ENCODE measurements around the gene ARHGAP4.

ARHGAP4 gene

DNA sequence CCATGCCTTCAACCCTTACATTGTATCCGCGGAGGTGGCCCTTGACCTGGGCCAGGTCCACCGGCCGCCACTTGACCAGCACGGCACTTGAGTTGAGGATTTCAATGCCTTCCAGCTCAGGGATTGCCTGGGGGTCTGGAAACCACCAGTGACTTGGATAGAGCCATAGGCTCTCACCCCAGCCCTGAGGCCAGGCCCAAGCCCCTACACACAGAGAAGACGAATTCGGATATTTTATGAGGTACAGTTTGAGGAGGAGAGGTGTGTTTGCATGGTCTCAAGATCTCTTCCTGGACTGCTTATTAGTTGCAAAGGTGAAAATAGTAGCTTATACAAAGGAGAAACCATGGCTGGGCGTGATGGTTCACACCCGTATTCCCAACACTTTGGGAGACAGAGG, 60.4 kb downstream of the ARHGAP4 start:
- Mint-ChIP-seq H3K9me3 (no peaks in the 10 kb centered on the region), H3K36me3 (peaks cover 11 to 12% of the 10 kb centered on the region in 2 donors), H3K27me3 (peaks cover 0 to 5% of the 10 kb centered on the region in 2 donors), H3K4me1 (peaks cover 2 to 6% of the 10 kb centered on the region in 2 donors), H3K27ac (no peak overlapping the region), H3K4me3 (no peak overlapping the region)
- ATAC-seq (replicated peaks) (no peak), DNase-seq (no peak)

DNA sequence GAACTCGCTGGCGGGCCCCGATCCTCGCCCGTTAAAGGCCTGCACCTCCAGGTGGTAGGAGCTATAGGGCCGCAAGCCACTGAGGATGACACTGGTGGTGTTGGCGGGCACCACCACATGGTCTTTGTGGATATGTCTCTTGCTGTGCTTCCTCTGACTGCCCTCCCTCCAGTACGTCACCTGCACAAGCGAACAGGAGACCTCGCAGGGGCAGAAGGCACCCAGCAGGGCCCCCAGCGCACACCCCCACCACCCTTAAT, 60.8 kb downstream of the ARHGAP4 start:
- Mint-ChIP-seq H3K36me3 (peaks cover 11 to 12% of the 10 kb centered on the region in 2 donors), H3K4me1 (peaks cover 2 to 7% of the 10 kb centered on the region in 2 donors), H3K27ac (no peak overlapping the region), H3K4me3 (no peak overlapping the region), H3K9me3 (no peaks in the 10 kb centered on the region), H3K27me3 (peaks cover 0 to 5% of the 10 kb centered on the region in 2 donors)
- no peak for ATAC-seq (replicated peaks)
- no peak for DNase-seq

DNA sequence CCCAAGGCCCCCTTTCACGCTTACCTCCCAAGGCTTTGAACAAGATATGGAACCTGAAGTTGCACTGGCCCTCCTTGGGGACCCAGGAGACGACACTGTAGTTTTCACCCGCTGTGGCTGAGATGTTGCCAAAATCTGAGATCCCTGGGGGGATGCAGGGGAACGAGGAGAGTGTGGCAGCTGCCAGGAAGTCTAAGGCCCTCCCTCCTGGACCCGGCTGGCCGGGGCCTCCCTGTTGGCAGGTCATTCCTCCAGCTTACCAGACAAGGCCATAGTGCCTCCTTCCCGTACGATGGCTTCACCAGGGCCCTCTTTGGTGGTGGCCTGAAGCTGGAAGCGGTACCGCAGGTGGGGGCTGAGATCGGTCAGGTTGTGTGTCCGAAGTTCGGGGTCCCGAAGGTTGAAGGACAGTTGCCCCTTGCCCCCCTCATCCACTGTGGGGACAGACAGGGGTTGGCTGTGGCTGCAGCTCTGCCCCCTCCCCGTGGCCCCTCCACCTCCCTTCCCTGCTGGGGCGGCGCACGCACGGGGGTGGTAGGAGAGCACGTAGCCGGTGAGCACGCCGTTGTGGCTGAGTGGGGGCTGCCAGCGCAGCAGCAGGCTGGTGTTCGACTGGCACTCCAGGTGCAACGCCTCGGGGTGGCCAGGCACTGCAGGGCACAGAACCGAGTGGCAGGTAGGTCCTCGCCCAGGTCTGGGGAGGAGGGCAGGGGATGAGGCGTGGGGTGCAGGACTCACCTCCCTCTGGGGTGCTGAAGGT, 61.3 kb downstream of the ARHGAP4 start:
- H3K27me3 Mint-ChIP-seq = peaks cover 0 to 5% of the 10 kb centered on the region in 2 donors
- DNase-seq = no peak
- no peak overlapping the region for H3K4me3 Mint-ChIP-seq
- no peak overlapping the region for H3K27ac Mint-ChIP-seq
- H3K4me1 Mint-ChIP-seq = peaks cover 2 to 7% of the 10 kb centered on the region in 2 donors
- no peaks in the 10 kb centered on the region for H3K9me3 Mint-ChIP-seq
- ATAC-seq (replicated peaks) = no peak
- peaks cover 11 to 12% of the 10 kb centered on the region in 2 donors for H3K36me3 Mint-ChIP-seq

DNA sequence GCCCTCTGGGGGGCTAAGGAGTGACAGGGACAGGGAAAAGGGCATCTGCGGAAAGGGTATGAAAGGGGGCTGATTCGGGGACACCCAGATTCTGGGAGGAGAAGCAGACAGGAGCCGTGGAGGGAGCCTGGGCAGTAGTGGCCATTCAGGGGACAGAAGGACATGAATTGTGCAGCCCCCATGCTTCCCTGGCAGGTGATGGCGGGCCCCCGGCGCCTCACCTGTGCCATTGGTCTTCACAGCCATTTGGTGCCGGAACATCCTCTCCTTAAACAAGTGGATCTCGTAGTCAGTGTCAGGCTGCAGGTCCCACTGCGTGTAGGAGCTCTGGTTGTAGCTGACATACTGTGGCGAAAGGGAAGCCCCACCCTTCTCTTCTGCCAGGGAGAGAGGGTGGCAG, 62.0 kb downstream of the ARHGAP4 start:
- ATAC-seq (replicated peaks) = no peak
- peaks cover 9 to 12% of the 10 kb centered on the region in 2 donors for H3K36me3 Mint-ChIP-seq
- H3K4me3 Mint-ChIP-seq = no peak overlapping the region
- H3K27ac Mint-ChIP-seq = no peak overlapping the region
- H3K4me1 Mint-ChIP-seq = peaks cover 2 to 7% of the 10 kb centered on the region in 2 donors
- no peaks in the 10 kb centered on the region for H3K9me3 Mint-ChIP-seq
- DNase-seq = no peak
- peaks cover 0 to 6% of the 10 kb centered on the region in 2 donors for H3K27me3 Mint-ChIP-seq

DNA sequence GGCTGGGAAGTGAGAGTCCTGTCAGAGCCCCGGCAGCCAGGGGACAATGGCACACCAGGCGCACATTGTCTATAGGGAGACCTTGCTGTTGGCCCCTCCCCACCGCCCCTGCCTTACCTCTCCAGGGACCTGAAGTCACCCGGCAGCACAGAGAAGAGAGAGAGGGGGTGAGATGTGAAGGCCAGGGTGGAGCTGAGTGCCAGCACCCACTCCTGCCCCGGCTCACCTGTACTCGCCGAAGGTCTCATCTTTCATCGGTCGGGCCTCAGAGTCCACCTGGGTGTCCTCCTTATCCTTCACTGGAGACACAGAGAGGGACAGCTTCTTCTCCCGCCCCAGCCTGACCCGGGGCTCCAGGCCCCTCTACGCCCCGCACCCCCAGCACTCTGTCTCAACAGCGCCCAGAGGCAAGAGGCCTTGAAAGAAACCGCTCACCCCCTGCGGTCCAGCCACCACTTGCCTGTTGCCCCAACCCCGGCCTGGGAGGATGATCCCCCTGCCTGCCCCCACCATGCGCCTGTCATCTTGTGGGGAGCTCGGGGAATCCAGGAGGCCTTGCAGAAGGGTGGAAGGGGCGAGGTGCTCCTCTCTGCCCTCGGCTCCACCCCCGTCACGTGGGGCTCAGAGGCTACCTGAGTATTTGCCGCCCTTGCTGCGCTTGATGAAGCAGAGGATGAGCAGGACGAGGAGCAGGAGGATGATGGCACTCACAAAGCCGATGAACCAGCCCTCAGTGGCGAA, 62.6 kb downstream of the ARHGAP4 start:
- DNase-seq = no peak
- peaks cover 9 to 11% of the 10 kb centered on the region in 2 donors for H3K36me3 Mint-ChIP-seq
- peaks cover 0 to 4% of the 10 kb centered on the region in 2 donors for H3K27me3 Mint-ChIP-seq
- H3K9me3 Mint-ChIP-seq = no peaks in the 10 kb centered on the region
- no peak for ATAC-seq (replicated peaks)
- H3K4me3 Mint-ChIP-seq = no peak overlapping the region
- no peak overlapping the region for H3K27ac Mint-ChIP-seq
- peaks cover 2 to 7% of the 10 kb centered on the region in 2 donors for H3K4me1 Mint-ChIP-seq

DNA sequence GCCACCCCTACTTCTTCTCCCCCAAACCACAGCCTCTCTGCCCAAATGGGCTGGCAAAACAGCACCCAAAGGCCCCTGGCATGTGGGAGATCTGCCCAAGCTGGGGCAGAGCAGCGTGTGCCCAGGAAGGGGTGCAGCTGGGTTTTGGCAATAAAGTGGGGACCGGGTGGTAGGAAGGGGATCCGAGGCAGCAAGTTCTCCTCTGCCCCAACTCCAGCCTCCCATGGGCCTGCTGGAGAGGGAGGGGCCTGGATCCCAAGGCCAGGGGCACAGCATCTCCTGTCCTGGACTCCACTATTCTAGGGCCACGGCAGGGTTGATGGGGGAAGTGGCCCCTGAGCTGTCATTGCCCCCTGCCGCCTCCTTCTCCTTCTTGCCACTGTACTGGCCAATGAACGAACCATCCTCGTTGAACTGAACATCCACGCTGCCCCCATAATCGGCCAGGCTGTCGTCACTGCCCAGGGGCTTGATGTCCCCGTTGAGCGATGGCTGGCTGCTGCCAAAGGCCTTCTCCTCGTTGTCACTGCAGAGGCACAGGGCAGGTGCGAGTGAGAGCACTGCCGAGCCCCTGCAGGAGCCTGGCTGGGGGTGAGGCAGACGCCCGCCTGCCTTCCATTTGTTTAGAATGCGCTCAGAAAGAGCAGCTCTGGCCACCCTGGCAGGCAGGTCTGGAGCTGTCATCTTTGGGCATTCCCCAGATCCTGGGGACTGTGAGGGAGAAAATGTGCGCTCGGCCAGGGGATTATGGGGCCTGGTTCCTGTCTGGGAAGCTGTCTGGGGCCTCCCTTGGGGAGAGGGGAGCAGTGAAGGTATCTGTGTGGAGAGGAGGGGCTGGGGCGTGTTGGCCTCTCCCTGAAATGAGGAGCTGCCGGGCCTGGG, 63.5 kb downstream of the ARHGAP4 start:
- Mint-ChIP-seq H3K4me3 (no peak overlapping the region), H3K4me1 (peaks cover 2 to 8% of the 10 kb centered on the region in 2 donors), H3K36me3 (peaks cover 7% of the 10 kb centered on the region in 2 donors), H3K27ac (peak overlapping the region; percentile 78), H3K9me3 (no peaks in the 10 kb centered on the region), H3K27me3 (peaks cover 0 to 4% of the 10 kb centered on the region in 2 donors)
- DNase-seq (no peak), ATAC-seq (replicated peaks) (no peak)

DNA sequence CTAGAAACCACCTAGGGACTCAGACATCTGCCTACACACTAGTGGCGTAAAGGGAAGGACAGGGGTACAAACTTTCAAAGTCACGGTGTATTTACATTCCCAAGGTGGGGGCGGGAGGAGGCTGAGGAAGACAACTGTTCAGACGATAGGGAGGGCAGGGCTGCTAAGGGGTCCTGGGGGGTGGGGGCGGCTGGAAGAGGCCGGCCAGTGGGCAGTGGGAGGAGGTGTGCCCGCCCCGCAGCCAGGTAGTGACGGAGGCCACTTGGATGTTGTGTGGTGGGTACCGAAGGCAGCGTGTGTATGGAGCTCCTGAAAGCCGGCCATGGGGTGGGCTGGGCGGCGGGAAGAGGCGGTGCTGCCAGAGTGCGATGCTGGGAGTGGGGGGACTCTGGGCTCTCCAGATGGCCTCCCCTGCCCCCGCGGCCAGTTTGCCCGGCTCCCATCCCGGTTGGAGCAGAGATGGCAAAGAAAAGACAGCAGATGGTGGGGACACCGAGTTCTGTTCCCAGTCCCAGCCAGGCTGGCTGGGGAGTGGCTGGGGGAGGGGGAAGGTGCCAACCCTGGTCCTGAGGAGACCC, 64.2 kb downstream of the ARHGAP4 start:
- Mint-ChIP-seq H3K36me3 (peaks cover 7% of the 10 kb centered on the region in 2 donors), H3K4me1 (peaks cover 3 to 14% of the 10 kb centered on the region in 2 donors), H3K9me3 (no peaks in the 10 kb centered on the region), H3K4me3 (no peak overlapping the region), H3K27me3 (peaks cover 0 to 8% of the 10 kb centered on the region in 2 donors), H3K27ac (no peak overlapping the region)
- DNase-seq = no peak
- ATAC-seq (replicated peaks) = no peak

DNA sequence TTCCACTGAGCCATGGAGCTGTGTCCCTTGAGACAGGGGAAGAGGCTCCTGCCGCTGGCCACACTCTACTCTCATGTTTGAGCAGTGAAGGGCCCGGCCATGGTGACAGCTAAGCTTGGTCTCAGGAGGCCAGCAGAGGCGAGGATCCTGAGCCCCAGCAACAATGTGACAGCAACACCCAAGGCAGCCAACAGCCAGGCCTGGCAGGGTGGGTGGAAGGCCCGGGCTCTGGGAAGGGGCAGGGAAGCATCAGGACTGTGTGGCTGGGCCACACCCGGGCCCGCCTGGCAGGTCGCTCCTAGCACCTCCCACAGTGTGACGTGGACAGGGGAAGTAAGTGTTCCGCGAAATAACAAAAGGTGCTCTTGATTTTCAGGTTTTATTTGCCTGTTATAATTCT, 64.9 kb downstream of the ARHGAP4 start:
- no peak overlapping the region for H3K27ac Mint-ChIP-seq
- H3K4me3 Mint-ChIP-seq = no peak overlapping the region
- no peak for DNase-seq
- H3K36me3 Mint-ChIP-seq = peaks cover 7% of the 10 kb centered on the region in 2 donors
- H3K9me3 Mint-ChIP-seq = no peaks in the 10 kb centered on the region
- H3K27me3 Mint-ChIP-seq = peaks cover 0 to 8% of the 10 kb centered on the region in 2 donors
- no peak for ATAC-seq (replicated peaks)
- H3K4me1 Mint-ChIP-seq = peaks cover 3 to 14% of the 10 kb centered on the region in 2 donors

Measured in stimulated activated naive B cell treated with anti-CD40 and anti-IgM and Interleukin-4, amounts not matched to agents 10 μg/mL and 1 μg/mL and 100 μg/mL, for 72 hours (primary cell).